ENCODE results near the gene TMEM243.
"Not testable (repeated sequence)": the region's sequence is repeated elsewhere in the genome, so short reads cannot be mapped to it uniquely, and the experiment has no call there.

TMEM243 gene

DNA sequence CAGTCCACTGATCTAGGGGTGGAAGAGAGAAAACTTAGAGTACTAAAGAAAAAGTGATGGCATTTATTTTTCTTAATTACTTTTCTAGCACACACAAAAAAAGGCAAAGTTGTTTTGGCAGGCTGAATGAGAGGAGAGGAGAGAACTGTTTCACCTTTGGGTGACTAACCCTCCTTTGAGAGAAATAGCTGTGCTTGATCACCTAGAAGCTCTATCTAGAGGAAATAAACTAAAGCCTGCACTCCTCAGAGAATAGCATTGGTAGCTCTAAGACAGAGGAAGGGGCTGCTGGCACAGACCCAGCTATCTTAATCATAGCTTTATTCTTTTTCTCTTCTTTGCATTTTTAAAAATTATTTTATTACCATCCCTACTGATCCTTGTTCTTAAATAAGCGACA, 6.3 kb downstream of the TMEM243 start:
- DNase-seq (ENCODE audit: extremely low read depth in 1 of 2, low read depth in 1 of 2), result no peak

DNA sequence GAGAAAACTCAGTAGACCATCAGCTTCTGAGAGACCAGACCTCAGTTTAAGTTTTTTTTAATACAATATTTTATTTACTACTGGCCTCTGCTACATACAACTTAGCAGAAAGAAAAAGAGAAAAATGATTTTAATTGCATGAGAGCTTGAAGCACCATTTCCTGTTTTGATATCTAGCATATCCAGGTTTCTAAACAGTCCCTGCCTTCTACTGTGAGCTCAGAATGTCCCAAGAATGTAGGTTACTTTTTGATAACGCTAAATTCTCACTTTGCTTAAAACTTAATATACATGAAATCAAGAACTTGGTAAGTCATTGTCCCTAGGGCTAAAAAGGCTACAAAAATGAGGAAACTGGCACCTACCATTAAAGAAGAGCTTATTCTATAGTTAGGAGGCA, 7.0 kb downstream of the TMEM243 start:
- no peak for DNase-seq (ENCODE audit: extremely low read depth in 1 of 2, low read depth in 1 of 2)

DNA sequence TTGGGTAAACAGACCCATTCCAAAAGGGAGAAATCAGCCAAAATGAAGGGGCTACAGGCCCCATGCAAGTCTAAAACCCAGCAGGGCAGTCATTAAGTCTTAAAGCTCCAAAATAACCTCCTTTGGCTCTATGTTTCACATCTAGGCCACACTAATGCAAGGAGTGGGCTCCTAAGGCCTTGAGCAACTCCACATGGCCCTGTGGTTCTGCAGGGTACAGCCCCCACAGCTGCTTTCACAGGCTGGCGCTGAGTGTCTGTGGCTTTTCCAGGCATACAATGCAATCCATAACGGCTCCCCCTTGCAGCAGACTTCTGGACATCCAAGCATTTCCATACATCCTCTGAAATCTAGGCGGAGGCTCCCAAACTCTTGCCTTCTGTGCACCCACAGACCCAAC, 9.0 kb downstream of the TMEM243 start:
- no peak for DNase-seq (ENCODE audit: extremely low read depth in 1 of 2, low read depth in 1 of 2)

DNA sequence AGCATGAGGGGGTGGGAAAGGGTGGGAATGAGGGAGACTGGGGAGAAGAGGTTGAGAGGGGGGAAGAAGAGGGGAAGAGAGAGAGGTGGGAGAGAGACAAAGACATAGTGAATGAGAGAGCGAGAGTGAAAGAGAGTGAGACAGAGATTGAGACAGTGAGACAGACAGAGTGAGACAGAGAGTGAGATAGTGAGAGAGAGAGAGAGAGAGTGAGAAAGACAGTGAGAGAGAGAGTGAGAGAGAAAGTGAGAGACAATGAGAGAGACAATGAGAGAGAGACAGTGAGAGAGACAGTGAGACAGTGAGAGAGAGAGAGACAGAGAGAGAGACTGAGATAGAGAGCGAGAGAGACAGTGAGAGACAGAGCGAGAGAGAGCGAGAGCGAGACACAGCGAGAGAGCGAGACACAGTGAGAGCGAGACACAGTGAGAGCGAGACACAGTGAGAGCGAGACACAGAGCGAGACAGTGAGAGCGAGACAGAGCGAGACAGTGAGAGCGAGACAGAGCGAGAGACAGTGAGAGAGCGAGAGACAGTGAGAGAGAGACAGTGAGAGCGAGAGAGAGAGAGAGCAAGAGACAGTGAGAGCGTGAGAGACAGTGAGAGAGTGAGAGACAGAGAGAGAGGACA, 10.1 kb downstream of the TMEM243 start:
- DNase-seq (ENCODE audit: extremely low read depth in 1 of 2, low read depth in 1 of 2), result no peak

DNA sequence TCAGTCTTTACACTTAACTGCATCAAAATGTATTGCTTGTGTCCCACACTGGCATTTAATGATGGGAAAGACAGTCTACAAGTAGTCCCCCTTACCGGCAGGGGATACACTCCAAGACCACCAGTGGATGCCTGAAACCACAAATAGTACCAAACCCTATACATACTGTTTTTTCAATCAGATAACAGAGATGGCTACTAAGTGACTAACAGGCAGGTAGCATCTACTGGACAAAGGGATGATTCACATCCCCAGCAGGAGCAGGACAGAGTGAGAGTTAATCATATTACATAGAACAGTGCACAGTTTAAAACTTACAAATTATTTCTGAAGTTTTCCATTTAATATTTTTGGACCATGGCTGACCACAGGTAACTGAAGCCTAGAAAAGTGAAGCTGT, 13.2 kb downstream of the TMEM243 start:
- no peak for DNase-seq (ENCODE audit: extremely low read depth in 1 of 2, low read depth in 1 of 2)

DNA sequence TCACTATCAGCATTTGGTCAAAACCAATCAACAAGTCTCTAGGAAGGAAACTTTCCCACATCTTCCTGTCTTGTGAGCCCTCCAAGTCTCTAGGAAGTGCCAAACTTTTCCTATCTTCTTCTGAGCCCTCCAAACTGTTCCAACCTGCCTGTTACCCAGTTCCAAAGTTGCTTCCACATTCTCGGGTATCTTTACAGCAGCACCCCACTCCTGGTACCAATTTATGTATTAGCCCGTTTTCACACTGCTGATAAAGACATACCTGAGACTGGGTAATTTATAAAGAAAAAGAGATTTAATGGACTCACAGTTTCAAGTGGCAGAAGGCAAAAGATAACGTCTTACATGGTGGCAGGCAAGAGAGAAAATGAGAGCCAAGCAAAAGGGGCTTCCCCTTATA, 13.8 kb downstream of the TMEM243 start:
- not testable (repeated sequence) for DNase-seq (ENCODE audit: extremely low read depth in 1 of 2, low read depth in 1 of 2)

DNA sequence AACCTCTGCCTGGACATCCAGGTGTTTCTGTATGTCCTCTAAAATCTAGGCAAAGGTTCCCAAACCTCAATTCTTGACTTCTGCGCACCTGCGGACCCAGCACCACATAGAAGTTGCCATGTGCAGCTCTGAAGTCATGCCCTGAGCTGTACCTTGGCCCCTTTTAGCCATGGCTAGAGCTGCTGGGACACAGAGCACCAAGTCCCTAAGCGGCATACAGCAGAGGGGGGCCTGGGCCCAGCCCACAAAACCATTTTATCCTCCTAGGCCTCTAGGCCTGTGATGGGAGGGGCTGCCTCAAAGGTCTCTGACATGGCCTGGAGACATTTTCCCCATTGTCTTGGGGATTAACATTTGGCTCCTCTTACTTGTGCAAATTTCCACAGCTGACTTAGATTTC, 14.6 kb downstream of the TMEM243 start:
- DNase-seq (ENCODE audit: extremely low read depth in 1 of 2, low read depth in 1 of 2), result no peak

DNA sequence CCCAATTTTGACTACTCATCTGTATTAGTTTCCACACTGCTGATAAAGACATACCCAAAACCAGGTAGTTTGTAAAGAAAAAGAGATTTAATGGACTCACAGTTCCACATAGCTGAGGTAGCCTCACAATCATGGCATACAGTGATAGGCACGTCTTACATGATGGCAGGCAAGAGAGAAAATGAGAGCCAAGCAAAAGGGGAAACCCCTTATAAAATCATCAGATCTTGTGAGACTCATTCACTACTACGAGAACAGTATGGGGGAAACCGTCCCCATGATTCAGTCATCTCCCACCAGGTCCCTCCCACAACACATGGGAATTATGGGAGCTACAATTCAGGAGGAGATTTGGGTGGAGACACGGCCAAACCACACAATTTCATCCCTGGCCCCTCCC, 15.6 kb downstream of the TMEM243 start:
- not testable (repeated sequence) for DNase-seq (ENCODE audit: extremely low read depth in 1 of 2, low read depth in 1 of 2)

DNA sequence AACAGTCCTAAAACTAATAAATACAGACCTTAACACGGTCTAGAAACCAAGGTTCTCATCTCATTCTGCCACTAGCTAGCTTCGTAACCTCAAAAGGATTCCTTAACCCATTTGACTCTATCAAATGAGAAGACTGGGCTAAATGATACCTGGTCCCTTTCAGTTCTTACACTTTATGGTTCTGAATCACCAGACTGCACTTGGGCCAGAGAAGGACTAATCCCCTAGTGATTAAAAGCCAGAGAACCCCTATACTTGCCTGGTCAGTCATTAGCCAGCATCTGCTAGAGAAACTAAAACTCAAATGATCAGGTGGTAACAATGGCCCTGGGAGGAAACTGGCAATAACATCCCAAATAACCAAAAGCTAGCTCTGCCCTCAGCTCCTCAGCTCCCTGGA, 16.8 kb downstream of the TMEM243 start:
- DNase-seq (ENCODE audit: extremely low read depth in 1 of 2, low read depth in 1 of 2), result no peak

DNA sequence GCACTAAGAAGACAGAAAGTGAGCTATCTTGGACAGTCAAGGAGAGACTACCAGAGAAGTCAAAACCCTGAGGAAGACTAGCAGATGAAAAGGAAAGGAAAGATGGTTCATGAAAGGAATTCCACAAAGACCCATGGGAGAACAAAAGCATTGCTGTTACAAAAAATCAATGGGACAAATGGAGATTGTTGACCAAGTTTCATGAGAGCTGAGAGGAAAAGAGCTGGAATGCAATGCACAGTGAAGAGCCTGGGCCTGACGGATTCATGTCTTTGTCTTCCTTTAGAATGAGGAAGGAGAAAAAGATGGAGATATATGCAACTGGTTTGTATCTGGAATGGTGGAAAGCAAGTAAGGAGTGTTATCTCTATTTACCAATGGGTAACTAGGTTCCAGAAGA, 17.3 kb downstream of the TMEM243 start:
- no peak for DNase-seq (ENCODE audit: extremely low read depth in 1 of 2, low read depth in 1 of 2)

DNA sequence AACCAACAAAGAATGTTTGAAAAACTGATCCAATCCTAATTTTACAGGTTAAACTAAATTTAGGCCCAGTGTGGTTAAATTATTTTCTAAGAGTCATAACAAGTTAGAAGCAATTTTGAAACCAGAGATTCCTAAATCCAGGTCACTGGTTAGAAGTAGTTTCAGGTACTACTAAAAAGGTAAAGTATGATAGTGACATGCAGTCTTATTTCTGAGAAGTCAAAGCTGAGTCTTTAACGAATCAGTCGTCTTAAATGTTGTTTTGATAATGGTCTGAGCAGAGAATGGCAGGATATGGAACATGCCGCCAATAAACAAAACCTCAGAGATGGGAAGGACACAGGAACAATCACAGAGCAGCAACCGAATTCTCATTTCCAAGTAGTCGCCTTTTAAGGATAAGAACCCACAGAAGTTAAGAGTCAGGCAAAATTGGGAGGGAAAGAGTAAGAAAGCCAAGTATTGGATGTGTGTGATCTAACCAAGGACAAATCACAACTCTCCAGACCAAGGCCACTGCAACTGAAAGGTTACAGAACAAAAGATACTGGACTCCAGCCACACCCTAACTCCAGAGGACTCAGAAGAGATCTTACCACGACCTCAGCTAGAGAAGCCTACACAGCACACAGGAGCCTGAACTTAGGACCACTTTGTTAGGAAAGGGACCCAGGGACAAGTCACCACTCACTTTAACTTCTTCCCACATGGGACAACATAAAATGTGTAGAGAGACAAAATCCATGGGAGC, 19.7 kb downstream of the TMEM243 start:
- DNase-seq (ENCODE audit: extremely low read depth in 1 of 2, low read depth in 1 of 2), result no peak

DNA sequence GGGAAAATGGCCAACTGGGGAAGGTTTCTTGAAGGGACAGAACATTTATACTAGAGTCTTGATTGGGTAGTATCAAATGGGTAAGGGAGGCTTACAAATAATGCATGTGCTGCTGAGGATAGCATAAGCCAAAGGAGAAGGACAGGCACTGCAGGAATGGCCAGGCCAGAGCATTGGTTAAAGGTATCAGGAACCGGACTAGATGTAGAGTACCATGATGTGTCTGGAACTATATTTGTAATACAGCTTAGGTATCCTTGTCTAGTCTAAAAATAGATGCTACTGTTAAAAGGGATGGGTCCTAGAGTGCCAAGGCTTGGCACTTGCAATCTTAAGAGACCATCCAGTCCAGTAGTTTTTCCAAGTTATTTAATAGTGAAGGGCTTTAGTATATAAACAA, 20.3 kb downstream of the TMEM243 start:
- no peak for DNase-seq (ENCODE audit: extremely low read depth in 1 of 2, low read depth in 1 of 2)

DNA sequence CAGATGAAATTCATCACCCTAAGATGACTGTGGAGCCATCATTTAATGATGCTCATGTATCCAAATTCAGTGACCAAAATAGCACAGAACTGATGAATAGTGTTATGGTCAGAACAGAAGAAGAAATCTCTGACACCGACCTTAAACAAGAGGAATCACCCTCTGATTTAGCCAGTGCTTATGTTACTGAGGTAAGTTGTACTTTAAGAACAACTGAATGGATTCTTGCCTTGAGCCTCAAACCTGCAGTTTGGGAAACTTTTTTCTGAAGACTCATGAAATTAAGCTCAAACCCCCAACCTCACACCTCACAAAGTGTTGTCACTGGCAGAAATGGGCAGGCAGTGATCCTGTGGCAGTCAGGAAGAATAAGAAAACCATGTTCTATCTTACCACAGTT, 25.6 kb downstream of the TMEM243 start:
- DNase-seq (ENCODE audit: extremely low read depth in 1 of 2, low read depth in 1 of 2), result no peak

DNA sequence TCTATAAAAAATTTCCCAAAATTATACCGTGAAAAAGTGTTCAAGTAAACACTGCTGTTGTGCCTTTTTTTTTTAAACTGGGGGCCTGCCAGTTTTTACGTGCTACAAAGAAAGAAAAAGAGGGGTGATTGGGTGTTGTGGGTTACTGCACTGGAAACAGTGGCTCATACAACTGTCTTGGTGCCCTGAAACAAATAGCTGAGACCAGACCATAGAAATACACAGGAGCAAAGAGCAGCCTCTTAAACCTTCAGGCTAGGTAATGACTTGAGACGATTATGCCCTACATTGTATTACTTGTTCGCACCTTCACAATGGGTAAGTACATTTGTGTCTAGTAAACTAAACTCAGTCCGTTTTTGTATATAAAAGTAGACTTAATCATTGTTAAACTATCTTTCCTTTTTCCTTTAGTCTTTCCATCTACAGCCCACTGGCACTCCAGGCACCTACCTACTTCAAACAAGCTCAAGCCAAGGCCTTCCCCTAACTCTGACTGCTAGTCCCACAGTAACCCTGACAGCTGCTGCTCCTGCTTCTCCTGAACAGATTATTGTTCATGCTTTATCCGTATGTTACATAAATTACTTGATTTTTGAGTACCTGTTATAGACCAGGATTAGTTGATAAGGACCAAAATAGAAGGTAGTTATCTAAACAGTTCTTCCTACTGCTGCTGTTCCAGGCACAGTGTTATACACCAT, 26.6 kb downstream of the TMEM243 start:
- DNase-seq (ENCODE audit: extremely low read depth in 1 of 2, low read depth in 1 of 2), result no peak

DNA sequence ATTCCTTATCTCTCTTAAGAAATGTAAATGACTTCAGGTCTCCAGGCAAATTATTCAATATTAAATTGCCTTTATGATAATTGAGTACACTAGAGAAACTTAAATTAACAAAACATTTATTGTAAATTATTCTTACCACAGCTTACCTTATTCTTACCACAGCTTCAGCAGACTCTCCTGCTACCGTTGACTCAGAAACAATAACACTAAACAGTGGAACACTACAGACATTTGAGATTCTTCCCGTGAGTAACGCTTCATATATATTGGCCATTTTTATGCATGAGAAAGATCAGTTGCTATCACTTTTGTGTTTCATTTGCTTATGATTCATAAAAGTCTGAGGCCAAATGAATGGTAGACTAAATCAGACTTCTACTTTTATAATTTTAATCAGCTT, 28.7 kb downstream of the TMEM243 start:
- DNase-seq (ENCODE audit: extremely low read depth in 1 of 2, low read depth in 1 of 2), result no peak

DNA sequence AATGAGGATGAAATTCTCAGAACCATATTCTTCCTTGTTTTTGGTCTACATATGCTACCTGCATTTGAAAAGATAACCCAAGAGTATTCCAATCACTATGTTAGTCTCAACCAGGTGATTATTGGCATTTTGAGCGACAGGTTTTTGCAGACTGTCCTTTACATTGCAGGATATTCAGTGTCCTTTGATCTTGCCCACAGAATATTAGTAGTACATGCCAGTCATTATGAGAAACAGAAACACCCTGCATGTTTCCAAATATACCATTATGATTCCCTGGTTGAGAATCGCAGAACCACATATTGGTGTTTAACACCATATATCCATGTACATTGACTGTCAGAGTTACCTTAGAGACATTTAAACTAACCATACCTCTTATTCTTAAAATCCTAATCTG, 30.6 kb downstream of the TMEM243 start:
- DNase-seq (ENCODE audit: extremely low read depth in 1 of 2, low read depth in 1 of 2), result no peak

DNA sequence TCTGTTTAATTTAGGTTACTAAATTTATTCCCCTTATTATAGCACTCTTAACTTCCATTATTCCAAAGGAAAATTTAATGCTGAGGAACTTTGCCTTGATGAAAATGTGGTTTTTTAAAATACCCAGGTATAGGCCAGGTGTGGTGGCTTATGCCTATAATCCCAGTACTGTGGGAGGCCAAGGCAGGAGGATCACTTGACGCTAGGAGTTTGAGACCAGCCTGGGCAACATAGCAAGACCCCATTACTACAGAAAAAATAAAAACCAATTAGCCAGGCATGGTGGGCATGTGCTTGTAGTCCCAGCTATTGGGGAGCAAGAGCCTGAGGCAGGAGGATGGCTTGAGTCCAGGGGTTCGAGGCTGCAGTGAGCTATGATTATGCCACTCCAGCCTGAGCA, 32.4 kb downstream of the TMEM243 start:
- DNase-seq (ENCODE audit: extremely low read depth in 1 of 2, low read depth in 1 of 2), result no peak

DNA sequence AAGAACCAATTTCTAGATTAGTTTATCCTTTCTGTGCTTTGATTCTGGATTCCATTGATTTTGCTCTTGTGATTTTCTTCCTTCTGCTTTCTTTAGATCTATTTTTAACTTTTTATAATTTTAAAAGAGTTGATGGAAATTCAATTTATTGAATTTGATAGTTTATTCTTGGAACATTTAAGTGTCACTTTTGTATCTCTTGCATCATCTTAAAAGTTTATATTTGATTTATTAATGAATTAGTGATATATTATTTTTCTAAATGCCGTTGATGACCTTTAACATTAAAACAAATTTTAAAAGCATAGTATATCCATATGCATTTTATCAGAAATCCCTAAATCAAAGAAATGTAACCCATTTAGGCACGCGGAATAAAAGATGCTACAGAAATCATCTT, 40.4 kb downstream of the TMEM243 start:
- DNase-seq (ENCODE audit: extremely low read depth in 1 of 2, low read depth in 1 of 2), result no peak

DNA sequence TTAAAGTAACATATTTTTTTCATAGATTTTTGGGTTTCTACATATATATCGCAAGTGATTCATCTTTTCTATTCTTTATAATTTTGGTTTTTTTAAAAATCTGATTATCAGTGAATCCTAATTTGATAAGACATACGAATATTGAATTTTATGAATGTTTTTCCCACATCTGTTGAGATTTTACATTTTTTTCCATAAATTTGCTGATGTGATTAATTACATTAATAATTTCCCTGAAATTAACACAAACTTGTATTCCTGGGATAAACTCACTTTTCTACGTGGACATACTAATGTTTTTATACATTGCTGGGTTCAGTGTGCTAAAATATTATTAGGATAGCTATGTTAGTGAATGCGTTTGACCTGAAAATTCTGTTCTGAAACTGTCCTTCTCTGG, 41.2 kb downstream of the TMEM243 start:
- DNase-seq (ENCODE audit: extremely low read depth in 1 of 2, low read depth in 1 of 2), result no peak

DNA sequence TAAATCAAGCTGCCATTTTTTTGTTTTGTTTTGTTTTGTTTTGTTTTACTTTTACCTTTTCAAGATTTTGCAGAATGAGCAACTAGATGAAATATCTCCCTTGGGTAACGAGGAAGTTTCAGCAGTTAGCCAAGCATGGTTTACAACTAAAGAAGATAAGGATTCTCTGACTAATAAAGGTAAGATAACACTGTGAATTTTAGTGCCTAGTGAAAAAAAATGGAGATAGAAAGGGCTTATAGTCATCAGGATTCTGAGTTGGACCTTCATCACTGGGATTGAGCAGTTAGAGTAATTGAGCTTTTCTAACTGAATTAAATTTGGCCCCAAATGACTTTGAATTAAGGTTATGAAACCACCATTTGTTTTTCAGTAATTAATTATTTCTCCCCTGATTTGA, 46.1 kb downstream of the TMEM243 start:
- no peak for DNase-seq (ENCODE audit: extremely low read depth in 1 of 2, low read depth in 1 of 2)

DNA sequence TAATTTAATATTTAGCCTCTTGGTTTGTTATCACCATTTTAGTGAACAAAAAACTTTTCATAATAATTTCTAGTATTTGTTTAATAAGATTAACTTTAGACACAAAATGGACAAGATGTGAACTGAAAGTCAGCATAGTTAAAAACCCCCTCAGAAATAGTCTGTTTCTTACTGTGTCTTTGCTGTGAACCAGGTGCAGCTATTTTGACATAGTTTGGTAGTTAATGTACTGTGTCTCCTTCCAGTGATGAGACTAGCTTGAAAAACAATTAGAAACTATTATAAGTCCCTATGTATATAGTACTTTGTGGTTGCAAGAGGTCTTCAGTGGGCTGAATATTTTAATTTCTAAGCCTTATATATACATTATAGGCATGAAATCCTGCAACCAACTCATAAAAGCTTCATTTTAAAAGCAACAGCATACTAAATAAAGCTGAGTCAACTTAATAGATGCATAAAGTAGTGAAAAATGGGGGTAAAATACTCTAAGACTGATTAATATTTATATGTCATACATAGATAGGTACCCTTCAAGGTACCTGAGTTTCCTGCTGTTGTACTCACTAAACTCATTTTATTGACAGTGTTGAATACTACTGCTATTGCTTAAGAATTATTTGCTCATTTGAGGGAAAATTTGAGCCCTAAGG, 48.1 kb downstream of the TMEM243 start:
- no peak for DNase-seq (ENCODE audit: extremely low read depth in 1 of 2, low read depth in 1 of 2)

DNA sequence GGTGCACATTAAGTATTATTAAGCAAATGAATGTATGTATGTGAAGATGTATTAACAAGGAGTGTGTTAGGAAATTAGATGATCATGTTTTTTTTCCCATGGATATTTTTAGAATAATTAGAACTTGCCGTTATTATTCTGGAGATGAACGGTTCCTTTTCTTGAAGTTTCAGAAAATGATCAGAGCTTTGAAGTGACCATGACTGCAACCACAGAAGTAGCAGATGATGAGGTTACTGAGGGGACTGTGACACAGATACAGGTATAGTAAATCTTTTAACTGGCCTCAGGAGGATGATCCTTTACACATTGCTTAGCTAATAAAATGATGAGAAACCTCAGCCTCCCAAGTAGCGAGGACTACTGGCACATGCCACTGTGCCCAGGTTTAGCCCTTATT, 48.7 kb downstream of the TMEM243 start:
- no peak for DNase-seq (ENCODE audit: extremely low read depth in 1 of 2, low read depth in 1 of 2)
